ENCODE results near the gene NSD2. TPM values are rescaled to one million over a fixed set of nuclear protein-coding genes. Genes with fewer than 3 reads are reported as not detected.
A peak's percentile ranks its signal among the peaks of the same experiment; 100 is the strongest.
"Not testable (repeated sequence)": the region's sequence is repeated elsewhere in the genome, so short reads cannot be mapped to it uniquely, and the experiment has no call there.

NSD2 gene
- total RNA-seq, 1 donor from 2014 or later, result 43.4 TPM

DNA sequence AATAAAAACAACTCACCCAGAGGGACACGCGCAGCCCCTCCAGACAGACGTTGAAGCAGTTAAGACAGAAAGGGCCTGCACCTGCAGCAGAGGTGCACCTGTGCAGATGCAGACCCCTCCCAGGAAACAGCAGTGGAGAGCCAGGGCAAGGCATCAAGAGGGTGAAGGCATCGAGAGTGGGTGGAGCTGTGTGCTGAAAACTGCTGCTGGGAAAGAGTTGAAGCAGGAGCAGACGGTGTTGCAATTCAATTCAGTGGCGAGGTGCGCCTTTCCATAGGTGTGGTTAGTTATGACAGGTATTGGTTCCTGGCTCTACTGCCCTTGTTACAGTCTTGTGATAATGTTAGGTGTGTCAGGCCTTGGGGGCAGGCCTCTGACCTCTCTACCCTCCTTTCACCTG lies 31.9 kb upstream of the NSD2 start:
- Histone ChIP-seq H3K27me3 (ENCODE audit: control insufficient read depth, insufficient read depth, low read length) (no peaks in the 10 kb centered on the region), H3K36me3 (ENCODE audit: control insufficient read depth, insufficient read depth, low read length) (peaks cover 41% of the 10 kb centered on the region)
- FAIRE-seq, result peak; percentile 73

GRCh38 chr4:1841201-1841886 lies 29.8 kb upstream of the NSD2 start:
- peaks cover 32% of the 10 kb centered on the region for H3K36me3 ChIP-seq (ENCODE audit: control insufficient read depth, insufficient read depth, low read length)
- TF ChIP-seq CTCF (IDR thresholded peaks at IDR 0.05; ENCODE audit: insufficient read depth, low read length, severe bottlenecking), result no peak
- DNase-seq (ENCODE audit: low read depth) (no peak), FAIRE-seq (no peak)
- H3K27me3 ChIP-seq (ENCODE audit: control insufficient read depth, insufficient read depth, low read length), result no peaks in the 10 kb centered on the region
- H3K4me3 ChIP-seq (ENCODE audit: low read depth, low read length), result no peak overlapping the region

More for the DNA sequence above, 31.9 kb upstream of the NSD2 start:
- no peak for DNase-seq (ENCODE audit: low read depth)
- no peak for TF ChIP-seq CTCF (IDR thresholded peaks at IDR 0.05; ENCODE audit: insufficient read depth, low read length, severe bottlenecking)
- no peak overlapping the region for H3K4me3 ChIP-seq (ENCODE audit: low read depth, low read length)

DNA sequence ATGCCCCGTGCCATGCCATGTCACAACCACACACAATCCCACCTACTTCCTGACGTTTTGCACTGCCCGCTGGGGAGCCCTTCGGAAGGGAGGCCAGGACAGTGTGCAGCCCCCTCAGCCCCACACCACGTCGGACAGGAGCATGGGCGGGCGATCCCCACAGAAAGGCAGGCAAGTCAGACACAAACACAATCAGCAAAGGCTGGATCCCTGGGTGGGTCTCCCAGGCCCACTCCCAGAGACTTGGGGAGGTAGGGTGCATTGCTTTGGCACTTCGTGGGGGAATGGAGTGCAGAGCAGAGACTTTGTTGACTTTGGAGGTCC lies 29.3 kb upstream of the NSD2 start:
- no peak for DNase-seq (ENCODE audit: low read depth)
- Histone ChIP-seq H3K4me3 (ENCODE audit: low read depth, low read length) (no peak overlapping the region), H3K36me3 (ENCODE audit: control insufficient read depth, insufficient read depth, low read length) (peaks cover 30% of the 10 kb centered on the region), H3K27me3 (ENCODE audit: control insufficient read depth, insufficient read depth, low read length) (no peaks in the 10 kb centered on the region)
- no peak for TF ChIP-seq CTCF (IDR thresholded peaks at IDR 0.05; ENCODE audit: insufficient read depth, low read length, severe bottlenecking)
- FAIRE-seq, result no peak

- Histone ChIP-seq H3K36me3 (ENCODE audit: control insufficient read depth, insufficient read depth, low read length) (peaks cover 32% of the 10 kb centered on the region), H3K4me3 (ENCODE audit: low read depth, low read length) (no peak overlapping the region), H3K27me3 (ENCODE audit: control insufficient read depth, insufficient read depth, low read length) (no peaks in the 10 kb centered on the region)
- TF ChIP-seq CTCF (IDR thresholded peaks at IDR 0.05; ENCODE audit: insufficient read depth, low read length, severe bottlenecking), result no peak
- FAIRE-seq, result no peak
- DNase-seq (ENCODE audit: low read depth), result no peak
Observed at GRCh38 chr4:1842339-1842895, 28.8 kb upstream of the NSD2 start.

GRCh38 chr4:1842993-1843448 lies 28.2 kb upstream of the NSD2 start:
- no peak for TF ChIP-seq CTCF (IDR thresholded peaks at IDR 0.05; ENCODE audit: insufficient read depth, low read length, severe bottlenecking)
- DNase-seq (ENCODE audit: low read depth) (no peak), FAIRE-seq (no peak)
- Histone ChIP-seq H3K27me3 (ENCODE audit: control insufficient read depth, insufficient read depth, low read length) (no peaks in the 10 kb centered on the region), H3K36me3 (ENCODE audit: control insufficient read depth, insufficient read depth, low read length) (peaks cover 32% of the 10 kb centered on the region), H3K4me3 (ENCODE audit: low read depth, low read length) (no peak overlapping the region)

GRCh38 chr4:1843852-1844251 lies 27.3 kb upstream of the NSD2 start:
- DNase-seq (ENCODE audit: low read depth) (no peak), FAIRE-seq (no peak)
- no peak for TF ChIP-seq CTCF (IDR thresholded peaks at IDR 0.05; ENCODE audit: insufficient read depth, low read length, severe bottlenecking)
- Histone ChIP-seq H3K4me3 (ENCODE audit: low read depth, low read length) (no peak overlapping the region), H3K36me3 (ENCODE audit: control insufficient read depth, insufficient read depth, low read length) (peaks cover 28% of the 10 kb centered on the region), H3K27me3 (ENCODE audit: control insufficient read depth, insufficient read depth, low read length) (no peaks in the 10 kb centered on the region)

DNA sequence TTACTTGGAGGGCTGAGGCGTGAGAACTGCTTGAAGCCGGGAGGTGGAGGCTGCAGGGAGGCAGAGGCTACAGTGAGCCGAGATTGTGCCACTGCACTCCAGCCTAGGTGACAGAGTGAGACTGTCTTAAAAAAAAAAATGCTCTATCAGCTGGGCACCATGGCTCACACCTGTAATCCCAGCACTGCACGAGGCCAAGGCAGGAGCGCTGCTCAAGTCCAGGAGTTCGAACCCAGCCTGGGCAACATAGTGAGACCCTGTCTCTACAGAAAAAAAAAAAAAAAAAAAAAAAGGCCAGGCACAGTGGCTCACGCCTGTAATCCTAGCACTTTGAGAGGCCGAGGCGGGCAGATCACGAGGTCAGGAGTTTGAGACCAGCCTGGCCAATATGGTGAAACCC lies 26.6 kb upstream of the NSD2 start:
- not testable (repeated sequence) for FAIRE-seq; H3K4me3 ChIP-seq (ENCODE audit: low read depth, low read length); DNase-seq (ENCODE audit: low read depth); H3K27me3 ChIP-seq (ENCODE audit: control insufficient read depth, insufficient read depth, low read length)
- H3K36me3 ChIP-seq (ENCODE audit: control insufficient read depth, insufficient read depth, low read length), result peaks cover 22% of the 10 kb centered on the region

All from bronchial epithelial cell (primary cell).